Ovary (tissue), 9 donors: ENCODE results near the gene PSMD12. TPM values are rescaled to one million over a fixed set of nuclear protein-coding genes. Genes with fewer than 3 reads are reported as not detected.

Experiments used
- DNase-seq, 5 donors: peaks; one replicate each; pipeline ENCODE4 v3.0.0-alpha.2; 2019 to 2020
- H3K27ac ChIP-seq, 2 donors: fragments of 200-600 bp; one replicate each; pipeline versions ENCODE4 v1.5.1 to v1.8.0; 2019 to 2022
- H3K27me3 ChIP-seq: fragments of 200-600 bp; one replicate; pipeline ENCODE4 v1.8.0; 2022
- H3K36me3 ChIP-seq: fragments of 200-600 bp; sonication (generic); one replicate; pipeline ENCODE4 v1.5.1; 2019
- H3K4me1 ChIP-seq: one replicate; pipeline ENCODE4 v1.8.1; 2013; ENCODE audit warnings: mild to moderate bottlenecking, moderate library complexity; ENCODE audit not compliant: insufficient read depth
- H3K4me3 ChIP-seq: fragments of 200-600 bp; sonication (generic); one replicate; pipeline ENCODE4 v1.5.1; 2017
- H3K9me3 ChIP-seq, 2 donors: fragments of 200-600 bp in 1 of 2; sonication (generic) in 1 of 2; one replicate each; pipeline versions ENCODE4 v1.5.1 to v1.8.1; 2013 to 2019; ENCODE audit warnings: mild to moderate bottlenecking in 1 of 2, moderate library complexity in 1 of 2
- EP300 ChIP-seq: sonication (generic); formaldehyde crosslinking; IDR thresholded peaks from one replicate; pipeline ENCODE4 v1.6.1; 2017; ENCODE audit warnings: antibody characterized with exemption
- POLR2A ChIP-seq: fragments of 450-650 bp; IDR thresholded peaks from one replicate; pipeline ENCODE4 v1.6.1; 2017; ENCODE audit warnings: antibody characterized with exemption, mild to moderate bottlenecking, moderate library complexity
- WGBS, 3 donors: extraction: QIAGEN DNeasy Blood & Tissue Kit in 1 of 3; methylation state at CpG; one replicate each; pipeline versions ENCODE4 v1.1.5 to v1.1.7; 2013 to 2017; 5-methylcytosine and 5-hydroxymethylcytosine counted together
- intact Hi-C, 4 donors: fragments of 100-400 bp; cut with DNase I; formaldehyde crosslinking; loops; one replicate each; pipeline versions ENCODE4 v1.11.0 to v1.15.1; 2022 to 2023
- polyA plus RNA-seq, 2 donors: library from polyadenylated mRNA; stranded (reverse); fragments of 200-250 nt in 1 of 2; fragments of 350-450 nt in 1 of 2; fragmentation: Illumina TruSeq in 1 of 2; extraction: RNeasy Lipid Tissue Mini Kit (QIAGEN cat#74804) in 1 of 2; gene quantifications; one replicate each; pipeline ENCODE4 v1.2.3, GENCODE V29; 2013 to 2014
- total RNA-seq, 7 donors: library from RNA; depleted of rRNA in 2 of 7; stranded (reverse); fragments of >200 nt in 2 of 7; fragmentation: NEBNext Ultra II Directional in 3 of 7; extraction: Animal tissue kit (Norgen Biotek cat#: 25700) in 3 of 7; gene quantifications; one replicate each; pipeline versions ENCODE4 v1.1.0 to v1.2.4, GENCODE V29; 2016 to 2023
- TF ChIP-seq, protein P1 (sequence below), 3 donors: fragments of 450-650 bp in 2 of 3; fragments of 200-600 bp in 1 of 3; IDR thresholded peaks; one replicate each; pipeline versions ENCODE4 v1.5.1 to v1.8.0; 2016 to 2022; ENCODE audit warnings: antibody characterized with exemption in 3 of 3, mild to moderate bottlenecking in 1 of 3
- donor health status: DM: no; HTN: no; CAD: no; lungs with moderate emphysema.
- donor health status: DM: no; HTN: no; CAD: no.
- donor health status: Bipolar disorder and iron deficiency.
- donor health status: DM: yes; HTN: yes; CAD: no.
- donor health status: DM: no; HTN: no; CAD: no.
- donor health status: DM: yes; HTN: yes; CAD: no.

The PSMD12 gene
- total and polyA plus RNA-seq, 9 donors = 12.4 to 41.7 (median 36.8) TPM

DNA sequence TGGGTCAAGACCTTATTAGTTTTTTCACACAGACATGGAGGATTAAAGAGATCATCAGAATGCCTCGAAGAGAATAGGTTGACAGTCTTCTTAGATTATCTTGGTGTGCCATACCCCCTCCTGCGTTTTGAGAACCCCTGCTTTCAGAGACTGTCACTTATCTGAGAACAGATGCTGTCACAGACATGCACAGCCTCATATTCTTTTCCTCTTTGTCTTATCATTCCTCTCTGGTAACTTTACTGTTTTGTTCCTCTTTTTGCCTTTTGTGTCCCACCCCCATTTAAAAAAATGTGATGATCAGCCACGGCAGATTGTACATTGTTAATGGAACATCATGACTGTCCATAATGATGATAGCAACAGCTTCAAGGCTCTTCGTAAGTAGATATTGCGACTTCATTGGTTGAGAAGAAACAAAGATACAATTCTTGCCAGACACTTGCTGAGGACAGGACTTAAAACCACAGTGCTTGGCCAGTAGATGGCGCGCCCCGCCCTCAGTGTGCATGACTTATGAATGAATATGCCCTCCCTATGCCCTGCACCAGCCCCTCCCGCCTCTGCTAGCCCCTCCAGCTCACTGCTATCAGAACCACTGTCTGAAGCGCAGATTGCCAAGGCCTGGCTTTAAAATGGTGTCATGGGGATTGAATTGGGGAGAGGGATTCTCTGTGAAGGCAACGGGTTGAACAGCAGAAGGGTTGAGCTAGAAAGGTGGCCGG lies 8.1 kb upstream of the PSMD12 start:
- peak; percentile 79 to 88 (median 84) for DNase-seq
- H3K4me1 ChIP-seq = peaks cover 5% of the 10 kb centered on the region
- no peaks in the 10 kb centered on the region for H3K9me3 ChIP-seq
- TF ChIP-seq, protein P1, sequence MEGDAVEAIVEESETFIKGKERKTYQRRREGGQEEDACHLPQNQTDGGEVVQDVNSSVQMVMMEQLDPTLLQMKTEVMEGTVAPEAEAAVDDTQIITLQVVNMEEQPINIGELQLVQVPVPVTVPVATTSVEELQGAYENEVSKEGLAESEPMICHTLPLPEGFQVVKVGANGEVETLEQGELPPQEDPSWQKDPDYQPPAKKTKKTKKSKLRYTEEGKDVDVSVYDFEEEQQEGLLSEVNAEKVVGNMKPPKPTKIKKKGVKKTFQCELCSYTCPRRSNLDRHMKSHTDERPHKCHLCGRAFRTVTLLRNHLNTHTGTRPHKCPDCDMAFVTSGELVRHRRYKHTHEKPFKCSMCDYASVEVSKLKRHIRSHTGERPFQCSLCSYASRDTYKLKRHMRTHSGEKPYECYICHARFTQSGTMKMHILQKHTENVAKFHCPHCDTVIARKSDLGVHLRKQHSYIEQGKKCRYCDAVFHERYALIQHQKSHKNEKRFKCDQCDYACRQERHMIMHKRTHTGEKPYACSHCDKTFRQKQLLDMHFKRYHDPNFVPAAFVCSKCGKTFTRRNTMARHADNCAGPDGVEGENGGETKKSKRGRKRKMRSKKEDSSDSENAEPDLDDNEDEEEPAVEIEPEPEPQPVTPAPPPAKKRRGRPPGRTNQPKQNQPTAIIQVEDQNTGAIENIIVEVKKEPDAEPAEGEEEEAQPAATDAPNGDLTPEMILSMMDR (IDR thresholded peaks at IDR 0.05) = peak; percentile 61 to 83 (median 73)
- no peak for TF ChIP-seq POLR2A
- TF ChIP-seq EP300 = no peak
- WGBS, 3 donors = 14 to 21% (median 17%) methylated on average over 12 of the region's 12 CpGs
- no peaks in the 10 kb centered on the region for H3K36me3 ChIP-seq
- H3K4me3 ChIP-seq = no peak overlapping the region
- intact Hi-C loops = loop anchor here in 3 of 4 donors (5.0 to 10.0 kb wide), 3 partner anchors 243 to 318 kb away; no protein-coding TSS in a partner anchor
- no peaks in the 10 kb centered on the region for H3K27me3 ChIP-seq
- H3K27ac ChIP-seq = no peak overlapping the region

- WGBS, 3 donors = 88 to 90% (median 88%) methylated on average over 1 of the region's 1 CpG
Observed at GRCh38 chr17:67372751-67373150, 6.4 kb upstream of the PSMD12 start.

DNA sequence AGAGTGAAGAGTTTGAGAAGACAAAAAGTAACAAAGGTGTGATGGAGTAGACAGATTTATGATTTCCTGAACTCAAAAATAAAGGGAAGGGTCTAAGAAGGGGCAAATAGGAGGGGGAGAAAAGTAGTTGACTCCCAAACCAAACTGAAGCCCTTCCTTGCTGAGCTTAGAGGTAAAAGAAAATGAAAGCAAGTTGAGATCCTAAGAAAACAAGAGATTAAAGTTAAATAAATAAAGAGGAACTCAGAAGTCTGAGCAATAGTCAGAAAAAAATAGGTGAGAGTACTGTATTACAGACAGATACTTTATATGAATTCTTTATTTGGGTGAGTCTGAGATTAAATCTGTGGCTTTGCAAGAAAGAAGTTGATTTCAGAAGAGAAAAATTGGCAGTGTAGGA lies 3.3 kb upstream of the PSMD12 start:
- Histone ChIP-seq H3K9me3 (no peaks in the 10 kb centered on the region), H3K4me1 (peaks cover 6% of the 10 kb centered on the region), H3K36me3 (no peaks in the 10 kb centered on the region), H3K27ac (no peak overlapping the region), H3K27me3 (no peaks in the 10 kb centered on the region), H3K4me3 (no peak overlapping the region)
- intact Hi-C loops = loop anchor here in 1 of 4 donors (10.0 kb wide), 1 partner anchor 255 kb away; no protein-coding TSS in a partner anchor
- no peak for DNase-seq
- TF ChIP-seq EP300 (no peak), POLR2A (no peak)

More at GRCh38 chr17:67372751-67373150, 6.4 kb upstream of the PSMD12 start:
- no peak overlapping the region for H3K27ac ChIP-seq
- no peaks in the 10 kb centered on the region for H3K9me3 ChIP-seq
- TF ChIP-seq, protein P1 (IDR thresholded peaks at IDR 0.05) = no peak
- no peak for TF ChIP-seq EP300
- TF ChIP-seq POLR2A = no peak
- no peaks in the 10 kb centered on the region for H3K36me3 ChIP-seq
- no peaks in the 10 kb centered on the region for H3K27me3 ChIP-seq
- H3K4me1 ChIP-seq = peaks cover 2% of the 10 kb centered on the region
- no peak for DNase-seq
- no peak overlapping the region for H3K4me3 ChIP-seq
- intact Hi-C loops = loop anchor here in 1 of 4 donors (10.0 kb wide), 1 partner anchor 252 kb away; no protein-coding TSS in a partner anchor

DNA sequence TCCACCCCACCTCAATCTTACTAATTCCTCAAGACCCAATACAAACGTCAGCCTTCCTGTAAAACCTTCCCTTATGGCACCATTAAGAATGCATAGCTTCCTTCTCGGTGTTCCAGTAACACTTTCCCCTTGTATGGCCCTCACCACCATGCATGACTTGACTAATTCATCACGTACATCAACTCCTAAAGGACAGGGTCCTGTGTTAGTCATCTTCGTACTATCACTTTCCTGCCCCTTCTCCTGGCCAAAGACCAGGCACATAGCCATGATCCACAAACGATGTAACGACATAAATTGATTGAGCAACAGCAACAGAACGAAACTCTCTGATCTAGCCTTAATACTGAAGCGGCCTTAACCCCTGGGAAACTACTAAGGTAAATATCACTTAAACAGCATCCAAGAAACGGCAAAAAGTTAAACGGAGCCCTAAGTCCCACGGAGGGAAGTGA lies 612 bp downstream of the PSMD12 start:
- Histone ChIP-seq H3K4me1 (peaks cover 11% of the 10 kb centered on the region), H3K9me3 (no peaks in the 10 kb centered on the region), H3K36me3 (no peaks in the 10 kb centered on the region), H3K4me3 (peak overlapping the region; percentile 83), H3K27ac (peak overlapping the region; percentile 79 to 86), H3K27me3 (no peaks in the 10 kb centered on the region)
- no peak for TF ChIP-seq POLR2A
- TF ChIP-seq, protein P1 (IDR thresholded peaks at IDR 0.05) = no peak
- TF ChIP-seq EP300 = no peak
- DNase-seq = no peak
- intact Hi-C loops = no loop called here
- 0 to 1% (median 0%) methylated on average over 11 of the region's 11 CpGs for WGBS, 3 donors
